ENCODE results near the gene ISLR. TPM values are rescaled to one million over a fixed set of nuclear protein-coding genes. Genes with fewer than 3 reads are reported as not detected.

The ISLR gene
- total and polyA plus RNA-seq, 9 of the 15 experiments (the other 6 are each of a cell fraction or from before 2014, with no cell fraction given) = not detected

- no peak overlapping the region for H3K4me2 ChIP-seq (ENCODE audit: insufficient read depth, low read length)
- CTCF ChIA-PET (ENCODE audit: low intra/inter-chr PET ratio) = no interaction called here
- intact Hi-C loops (cut with micrococcal nuclease) = no loop called here
- FAIRE-seq = no peak
- no peak for TF ChIP-seq TRIM28 (IDR thresholded peaks at IDR 0.05)
- TF ChIP-seq MLX (CRISPR knock-in tag; conservative IDR thresholded peaks at IDR 0.05) = no peak
- no peak for TF ChIP-seq ZNF75A (CRISPR knock-in tag; IDR thresholded peaks at IDR 0.05)
- TF ChIP-seq RBM15 (IDR thresholded peaks at IDR 0.05; ENCODE audit: insufficient read depth, low read length) = no peak
- no peak for TF ChIP-seq PHTF2 (CRISPR knock-in tag; IDR thresholded peaks at IDR 0.05)
- TF ChIP-seq FOXP1 (CRISPR knock-in tag; IDR thresholded peaks at IDR 0.05) = no peak
- TF ChIP-seq ZNF436 (CRISPR knock-in tag; IDR thresholded peaks at IDR 0.05) = no peak
- no peak for TF ChIP-seq ZBTB7A (IDR thresholded peaks at IDR 0.05; ENCODE audit: borderline replicate concordance, control insufficient read depth, low read depth, low read length)
- no peak for TF ChIP-seq SMARCA4 (IDR thresholded peaks at IDR 0.05)
- H3K9me3 ChIP-seq (replicated peaks; ENCODE audit: control insufficient read depth, insufficient read depth, low read depth, low read length) = no peaks in the 10 kb centered on the region
- H3K9ac ChIP-seq (ENCODE audit: insufficient read depth in 1 of 2, low read depth in 2 of 2, low read length in 2 of 2) = no peak overlapping the region
- H3K79me2 ChIP-seq (ENCODE audit: control insufficient read depth, insufficient read depth, low read length) = no peaks in the 10 kb centered on the region
- H3K27ac ChIP-seq (ENCODE audit: extremely low read depth, low read depth, low read length) = no peak overlapping the region
- H3K27me3 ChIP-seq (ENCODE audit: control insufficient read depth in 2 of 2, insufficient read depth in 2 of 2, low read length in 2 of 2) = peaks cover 32 to 53% of the 10 kb centered on the region in 2 experiments
- DNase-seq (ENCODE audit: extremely low read depth in 1 of 4, low spot score in 3 of 4) = no peak
- in situ Hi-C loops (cut with MboI) = loop anchor here (25.0 kb wide), 1 partner anchor 1152 kb away; the partner anchor contains the start of gene GOLGA6D
- H3K36me3 ChIP-seq (ENCODE audit: control insufficient read depth, insufficient read depth, low read length) = no peaks in the 10 kb centered on the region
- H3K4me1 ChIP-seq (replicated peaks in 1 of 2; ENCODE audit: control insufficient read depth in 2 of 2, insufficient read depth in 2 of 2, low read length in 2 of 2) = peaks cover 0 to 8% of the 10 kb centered on the region in 2 experiments; a peak in 2 of 5 replicates
- no peak for ATAC-seq
- POLR2A ChIA-PET = no interaction called here
- BruUV-seq (replicated peaks) = no TSS peak
- no peaks in the 10 kb centered on the region for H4K20me1 ChIP-seq (replicated peaks; ENCODE audit: control insufficient read depth, insufficient read depth, low read length)
- no peak overlapping the region for H2AFZ ChIP-seq (ENCODE audit: low read depth, low read length)
- no peak overlapping the region for H3K4me3 ChIP-seq
- 34% methylated on average over 21 of the region's 27 CpGs for WGBS (ENCODE audit: insufficient coverage, low coverage, missing lambda C conversion rate)
- no peaks in the 10 kb centered on the region for H3K9me1 ChIP-seq (ENCODE audit: control insufficient read depth, insufficient read depth, low read length)
These were observed 38.4 kb upstream of the ISLR start for GRCh38 chr15:74135041-74135565.
